GM23338 (cell line): ENCODE results near the gene XDH. TPM values are rescaled to one million over a fixed set of nuclear protein-coding genes. Genes with fewer than 3 reads are reported as not detected.

Experiments
- ATAC-seq: fragments of 200-7000 bp; cut with Tn5 transposase; 3 replicates; pipeline ENCODE4 v1.9.1; 2020
- DNase-seq: peaks from one replicate; pipeline ENCODE4 v3.0.0-alpha.2; 2015; ENCODE audit warnings: low spot score
- H2AFZ ChIP-seq: fragments of 200-600 bp; sonication (generic); 2 replicates; pipeline ENCODE4 v1.8.0; 2016; ENCODE audit warnings: antibody characterized with exemption, mild to moderate bottlenecking, moderate library complexity
- H3F3A ChIP-seq: fragments of 200-600 bp; sonication (generic); replicated peaks from 2 replicates; pipeline ENCODE4 v1.8.0; 2017; ENCODE audit warnings: antibody characterized with exemption, mixed run types, low read depth
- H3K27ac ChIP-seq: fragments of 200-600 bp; sonication (generic); 2 replicates; pipeline ENCODE4 v1.6.1; 2016; ENCODE audit warnings: low read depth
- H3K27me3 ChIP-seq: fragments of 200-600 bp; sonication (generic); 2 replicates; pipeline ENCODE4 v1.8.0; 2016; ENCODE audit warnings: mild to moderate bottlenecking, mixed run types, moderate library complexity; ENCODE audit not compliant: insufficient read depth
- H3K36me3 ChIP-seq: fragments of 200-600 bp; sonication (generic); 2 replicates; pipeline ENCODE4 v1.8.0; 2016; ENCODE audit warnings: mild to moderate bottlenecking; ENCODE audit not compliant: insufficient read depth
- H3K4me1 ChIP-seq: fragments of 200-600 bp; sonication (generic); 2 replicates; pipeline ENCODE4 v1.8.0; 2016; ENCODE audit warnings: mild to moderate bottlenecking, moderate library complexity; ENCODE audit not compliant: insufficient read depth
- H3K4me2 ChIP-seq: fragments of 200-600 bp; sonication (generic); 2 replicates; pipeline ENCODE4 v1.7.1; 2017; ENCODE audit warnings: mixed run types
- H3K4me3 ChIP-seq: fragments of 200-600 bp; sonication (generic); 2 replicates; pipeline ENCODE4 v1.6.1; 2016; ENCODE audit warnings: mixed run types
- H3K79me2 ChIP-seq: fragments of 200-600 bp; sonication (generic); replicated peaks from 2 replicates; pipeline ENCODE4 v1.8.0; 2017; ENCODE audit warnings: mild to moderate bottlenecking; ENCODE audit not compliant: insufficient read depth
- H3K9me2 ChIP-seq: fragments of 200-600 bp; sonication (generic); 2 replicates; pipeline ENCODE4 v1.8.0; 2017; ENCODE audit not compliant: insufficient read depth
- H4K20me1 ChIP-seq: fragments of 200-600 bp; sonication (generic); replicated peaks from 2 replicates; pipeline ENCODE4 v1.8.0; 2017; ENCODE audit warnings: mild to moderate bottlenecking; ENCODE audit not compliant: insufficient read depth
- H3K27ac Mint-ChIP-seq: 2 replicates; pipeline ENCODE4 v1.8.0; 2020; ENCODE audit warnings: inconsistent platforms, mild to moderate bottlenecking, moderate library complexity, mixed read lengths
- H3K27me3 Mint-ChIP-seq: 3 replicates; pipeline ENCODE4 v1.8.0; 2022; ENCODE audit warnings: low read depth, mild to moderate bottlenecking, moderate library complexity, mixed read lengths, inconsistent platforms; ENCODE audit not compliant: insufficient read depth, poor library complexity
- H3K36me3 Mint-ChIP-seq: 3 replicates; pipeline ENCODE4 v1.8.0; 2021; ENCODE audit warnings: low read depth, mild to moderate bottlenecking, inconsistent platforms, moderate library complexity, mixed read lengths
- H3K4me1 Mint-ChIP-seq: 3 replicates; pipeline ENCODE4 v1.8.0; 2020; ENCODE audit warnings: mild to moderate bottlenecking, inconsistent platforms, mixed read lengths
- H3K4me3 Mint-ChIP-seq: 3 replicates; pipeline ENCODE4 v1.8.0; 2021; ENCODE audit warnings: moderate library complexity, mild to moderate bottlenecking, inconsistent platforms, mixed read lengths
- H3K9me3 Mint-ChIP-seq: 3 replicates; pipeline ENCODE4 v1.8.0; 2020; ENCODE audit warnings: moderate library complexity, mild to moderate bottlenecking, inconsistent platforms, mixed read lengths
- CREB1 ChIP-seq: fragments of 250-450 bp; sonication (Bioruptor Pico); IDR thresholded peaks from 2 replicates; pipeline ENCODE4 v1.5.0; 2020; ENCODE audit warnings: low read depth, mild to moderate bottlenecking, moderate library complexity
- EZH2phosphoT487 ChIP-seq: fragments of 200-600 bp; sonication (generic); IDR thresholded peaks from one replicate; pipeline ENCODE4 v1.8.1; 2018; ENCODE audit warnings: antibody characterized with exemption; ENCODE audit not compliant: unreplicated experiment
- JUNB ChIP-seq: IDR thresholded peaks from one replicate; pipeline ENCODE4 v1.6.1; 2016; ENCODE audit warnings: antibody characterized with exemption; ENCODE audit not compliant: unreplicated experiment
- NANOG ChIP-seq: IDR thresholded peaks from 2 replicates; pipeline ENCODE4 v1.6.1; 2016; ENCODE audit warnings: antibody characterized with exemption, borderline replicate concordance
- STAT1 ChIP-seq: IDR thresholded peaks from one replicate; pipeline ENCODE4 v1.6.1; 2016; ENCODE audit warnings: antibody characterized with exemption; ENCODE audit not compliant: unreplicated experiment
- polyA plus RNA-seq: library from polyadenylated mRNA; unstranded; fragments of >200 nt; fragmentation: Nextera tagmentation; extraction: Ambion mirVana; gene quantifications from 2 replicates; pipeline ENCODE4 v1.2.1, GENCODE V29; 2016
- total RNA-seq: library from RNA; depleted of rRNA; stranded (reverse); fragments of >200 nt; shearing (Covaris generic); gene quantifications from 2 replicates; pipeline ENCODE4 v1.2.3, GENCODE V29; 2014
- TF ChIP-seq, protein P1 (sequence below): IDR thresholded peaks from one replicate; pipeline ENCODE4 v1.6.1; 2018; ENCODE audit warnings: antibody characterized with exemption; ENCODE audit not compliant: unreplicated experiment
- TF ChIP-seq, protein P2 (sequence below): IDR thresholded peaks from 2 replicates; pipeline ENCODE4 v1.6.1; 2016; ENCODE audit warnings: antibody characterized with exemption
- TF ChIP-seq, protein P3 (sequence below), 2 experiments: fragments of 200-600 bp in 1 of 2; sonication (generic) in 1 of 2; conservative IDR thresholded peaks; 2 replicates each; pipeline versions ENCODE4 v1.5.1 to v1.6.1; 2016 to 2017; ENCODE audit warnings: antibody characterized with exemption in 2 of 2, low read depth in 2 of 2, mild to moderate bottlenecking in 2 of 2, moderate library complexity in 1 of 2

Gene XDH
- total and polyA plus RNA-seq, 2 experiments from 2014 or later: 0.55 to 0.87 TPM

DNA sequence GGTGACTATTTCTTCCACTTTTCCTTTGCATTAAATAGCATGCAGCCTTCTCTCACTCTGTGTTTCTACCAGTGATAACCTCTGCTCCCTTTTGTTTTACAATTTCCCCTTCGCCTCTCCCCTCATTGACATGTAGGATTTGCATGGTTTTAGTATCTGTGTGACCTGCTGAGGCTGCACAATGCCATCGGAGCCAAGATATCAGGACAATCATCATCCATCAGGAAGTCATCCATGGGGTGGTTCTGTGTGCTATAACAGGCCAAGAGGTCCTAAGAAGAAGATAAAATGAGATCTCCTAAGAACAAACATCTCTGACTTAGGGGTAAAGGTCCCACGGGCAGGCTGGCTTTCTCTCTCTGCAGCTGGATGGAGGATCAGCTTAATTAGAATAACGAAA is 115.0 kb downstream of the XDH start (continued):
- TF ChIP-seq, protein P1, sequence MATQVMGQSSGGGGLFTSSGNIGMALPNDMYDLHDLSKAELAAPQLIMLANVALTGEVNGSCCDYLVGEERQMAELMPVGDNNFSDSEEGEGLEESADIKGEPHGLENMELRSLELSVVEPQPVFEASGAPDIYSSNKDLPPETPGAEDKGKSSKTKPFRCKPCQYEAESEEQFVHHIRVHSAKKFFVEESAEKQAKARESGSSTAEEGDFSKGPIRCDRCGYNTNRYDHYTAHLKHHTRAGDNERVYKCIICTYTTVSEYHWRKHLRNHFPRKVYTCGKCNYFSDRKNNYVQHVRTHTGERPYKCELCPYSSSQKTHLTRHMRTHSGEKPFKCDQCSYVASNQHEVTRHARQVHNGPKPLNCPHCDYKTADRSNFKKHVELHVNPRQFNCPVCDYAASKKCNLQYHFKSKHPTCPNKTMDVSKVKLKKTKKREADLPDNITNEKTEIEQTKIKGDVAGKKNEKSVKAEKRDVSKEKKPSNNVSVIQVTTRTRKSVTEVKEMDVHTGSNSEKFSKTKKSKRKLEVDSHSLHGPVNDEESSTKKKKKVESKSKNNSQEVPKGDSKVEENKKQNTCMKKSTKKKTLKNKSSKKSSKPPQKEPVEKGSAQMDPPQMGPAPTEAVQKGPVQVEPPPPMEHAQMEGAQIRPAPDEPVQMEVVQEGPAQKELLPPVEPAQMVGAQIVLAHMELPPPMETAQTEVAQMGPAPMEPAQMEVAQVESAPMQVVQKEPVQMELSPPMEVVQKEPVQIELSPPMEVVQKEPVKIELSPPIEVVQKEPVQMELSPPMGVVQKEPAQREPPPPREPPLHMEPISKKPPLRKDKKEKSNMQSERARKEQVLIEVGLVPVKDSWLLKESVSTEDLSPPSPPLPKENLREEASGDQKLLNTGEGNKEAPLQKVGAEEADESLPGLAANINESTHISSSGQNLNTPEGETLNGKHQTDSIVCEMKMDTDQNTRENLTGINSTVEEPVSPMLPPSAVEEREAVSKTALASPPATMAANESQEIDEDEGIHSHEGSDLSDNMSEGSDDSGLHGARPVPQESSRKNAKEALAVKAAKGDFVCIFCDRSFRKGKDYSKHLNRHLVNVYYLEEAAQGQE: no peak
- TF ChIP-seq NANOG: no peak
- TF ChIP-seq, protein P2, sequence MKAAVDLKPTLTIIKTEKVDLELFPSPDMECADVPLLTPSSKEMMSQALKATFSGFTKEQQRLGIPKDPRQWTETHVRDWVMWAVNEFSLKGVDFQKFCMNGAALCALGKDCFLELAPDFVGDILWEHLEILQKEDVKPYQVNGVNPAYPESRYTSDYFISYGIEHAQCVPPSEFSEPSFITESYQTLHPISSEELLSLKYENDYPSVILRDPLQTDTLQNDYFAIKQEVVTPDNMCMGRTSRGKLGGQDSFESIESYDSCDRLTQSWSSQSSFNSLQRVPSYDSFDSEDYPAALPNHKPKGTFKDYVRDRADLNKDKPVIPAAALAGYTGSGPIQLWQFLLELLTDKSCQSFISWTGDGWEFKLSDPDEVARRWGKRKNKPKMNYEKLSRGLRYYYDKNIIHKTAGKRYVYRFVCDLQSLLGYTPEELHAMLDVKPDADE: no peak

- no peak overlapping the region for H3K27ac ChIP-seq
- ATAC-seq: no peak
- peaks cover 18% of the 10 kb centered on the region for H3K4me1 ChIP-seq
- Mint-ChIP-seq H3K36me3 (no peaks in the 10 kb centered on the region), H3K9me3 (no peaks in the 10 kb centered on the region), H3K27ac (no peak overlapping the region), H3K4me3 (no peak overlapping the region), H3K4me1 (peaks cover 34% of the 10 kb centered on the region), H3K27me3 (no peaks in the 10 kb centered on the region)
- no peaks in the 10 kb centered on the region for H3K79me2 ChIP-seq
- no peak overlapping the region for H3K4me3 ChIP-seq
- H3K4me2 ChIP-seq: no peak overlapping the region
- TF ChIP-seq STAT1 (no peak), CREB1 (CRISPR knock-in tag) (no peak), JUNB (no peak), EZH2phosphoT487 (no peak)
- TF ChIP-seq, protein P3, sequence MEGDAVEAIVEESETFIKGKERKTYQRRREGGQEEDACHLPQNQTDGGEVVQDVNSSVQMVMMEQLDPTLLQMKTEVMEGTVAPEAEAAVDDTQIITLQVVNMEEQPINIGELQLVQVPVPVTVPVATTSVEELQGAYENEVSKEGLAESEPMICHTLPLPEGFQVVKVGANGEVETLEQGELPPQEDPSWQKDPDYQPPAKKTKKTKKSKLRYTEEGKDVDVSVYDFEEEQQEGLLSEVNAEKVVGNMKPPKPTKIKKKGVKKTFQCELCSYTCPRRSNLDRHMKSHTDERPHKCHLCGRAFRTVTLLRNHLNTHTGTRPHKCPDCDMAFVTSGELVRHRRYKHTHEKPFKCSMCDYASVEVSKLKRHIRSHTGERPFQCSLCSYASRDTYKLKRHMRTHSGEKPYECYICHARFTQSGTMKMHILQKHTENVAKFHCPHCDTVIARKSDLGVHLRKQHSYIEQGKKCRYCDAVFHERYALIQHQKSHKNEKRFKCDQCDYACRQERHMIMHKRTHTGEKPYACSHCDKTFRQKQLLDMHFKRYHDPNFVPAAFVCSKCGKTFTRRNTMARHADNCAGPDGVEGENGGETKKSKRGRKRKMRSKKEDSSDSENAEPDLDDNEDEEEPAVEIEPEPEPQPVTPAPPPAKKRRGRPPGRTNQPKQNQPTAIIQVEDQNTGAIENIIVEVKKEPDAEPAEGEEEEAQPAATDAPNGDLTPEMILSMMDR (conservative IDR thresholded peaks at IDR 0.05; ENCODE audit: low read depth in 2 of 2): no peak
- H2AFZ ChIP-seq: no peak overlapping the region
- H3K36me3 ChIP-seq: no peaks in the 10 kb centered on the region
- no peaks in the 10 kb centered on the region; the same call in 1 of the 2 replicates for H4K20me1 ChIP-seq
- no peaks in the 10 kb centered on the region for H3K9me2 ChIP-seq
- H3F3A ChIP-seq: no peaks in the 10 kb centered on the region
- no peak for DNase-seq
- no peaks in the 10 kb centered on the region for H3K27me3 ChIP-seq
Measured at GRCh38 chr2:31297751-31298150, 116.8 kb downstream of the XDH start.
